H9 (cell line): ENCODE measurements around the gene DYNLT4. TPM values are rescaled to one million over a fixed set of nuclear protein-coding genes. Genes with fewer than 3 reads are reported as not detected.

ENCODE experiments used
- DNase-seq: peaks from one replicate; pipeline ENCODE4 v3.0.0-alpha.2; 2017
- H2AFZ ChIP-seq: one replicate; pipeline ENCODE4 v1.6.1; 2013; ENCODE audit warnings: mild to moderate bottlenecking, low read length, control low read depth, moderate library complexity
- H2AK5ac ChIP-seq: 2 replicates; pipeline ENCODE4 v1.6.1; 2013; ENCODE audit warnings: low read length, control low read depth, mixed read lengths; ENCODE audit not compliant: insufficient read length
- H2BK120ac ChIP-seq: one replicate; pipeline ENCODE4 v1.6.1; 2013; ENCODE audit warnings: low read depth, mild to moderate bottlenecking, low read length, control low read depth, inconsistent platforms; ENCODE audit not compliant: poor library complexity, severe bottlenecking
- H2BK12ac ChIP-seq: 2 replicates; pipeline ENCODE4 v1.6.1; 2013; ENCODE audit warnings: low read length, control low read depth, mixed read lengths, low read depth; ENCODE audit not compliant: insufficient read length
- H2BK15ac ChIP-seq: 2 replicates; pipeline ENCODE4 v1.6.1; 2013; ENCODE audit warnings: low read depth, low read length, control low read depth
- H2BK20ac ChIP-seq: one replicate; pipeline ENCODE4 v1.6.1; 2013; ENCODE audit warnings: low read depth, mild to moderate bottlenecking, low read length, control low read depth, inconsistent platforms; ENCODE audit not compliant: poor library complexity, severe bottlenecking
- H2BK5ac ChIP-seq: 2 replicates; pipeline ENCODE4 v1.6.1; 2013; ENCODE audit warnings: low read length, control low read depth, mixed read lengths; ENCODE audit not compliant: insufficient read length
- H3K14ac ChIP-seq: 2 replicates; pipeline ENCODE4 v1.6.1; 2013; ENCODE audit warnings: low read length, control low read depth; ENCODE audit not compliant: insufficient read depth
- H3K18ac ChIP-seq: 2 replicates; pipeline ENCODE4 v1.6.1; 2013; ENCODE audit warnings: low read depth, mild to moderate bottlenecking, mixed read lengths, low read length, control low read depth; ENCODE audit not compliant: insufficient read length
- H3K23ac ChIP-seq: 2 replicates; pipeline ENCODE4 v1.6.1; 2013; ENCODE audit warnings: low read length, control low read depth, mixed read lengths, low read depth; ENCODE audit not compliant: insufficient read length
- H3K23me2 ChIP-seq: 2 replicates; pipeline ENCODE4 v1.6.1; 2013; ENCODE audit warnings: low read depth, mild to moderate bottlenecking, mixed read lengths, low read length, control low read depth; ENCODE audit not compliant: insufficient read length, poor library complexity, severe bottlenecking
- H3K27ac ChIP-seq: 2 replicates; pipeline ENCODE4 v1.5.1; 2013; ENCODE audit warnings: low read length, control low read depth, mixed read lengths, low read depth; ENCODE audit not compliant: insufficient read length
- H3K27me3 ChIP-seq: 2 replicates; pipeline ENCODE4 v1.6.1; 2013; ENCODE audit warnings: low read length, control low read depth, inconsistent platforms; ENCODE audit not compliant: insufficient read depth
- H3K4ac ChIP-seq: 2 replicates; pipeline ENCODE4 v1.6.1; 2013; ENCODE audit warnings: low read depth, mild to moderate bottlenecking, control low read depth, inconsistent platforms, low read length, moderate library complexity
- H3K4me1 ChIP-seq: 2 replicates; pipeline ENCODE4 v1.6.1; 2013; ENCODE audit warnings: low read length, control low read depth, inconsistent platforms; ENCODE audit not compliant: insufficient read depth
- H3K4me2 ChIP-seq: 2 replicates; pipeline ENCODE4 v1.6.1; 2013; ENCODE audit warnings: low read length, control low read depth, mixed read lengths; ENCODE audit not compliant: insufficient read length, insufficient read depth
- H3K56ac ChIP-seq: 2 replicates; pipeline ENCODE4 v1.6.1; 2013; ENCODE audit warnings: low read depth, mild to moderate bottlenecking, mixed read lengths, low read length, control low read depth; ENCODE audit not compliant: insufficient read length
- H3K79me1 ChIP-seq: 2 replicates; pipeline ENCODE4 v1.6.1; 2013; ENCODE audit warnings: low read depth, mild to moderate bottlenecking, moderate library complexity, low read length, control low read depth, inconsistent platforms; ENCODE audit not compliant: insufficient read depth, poor library complexity, severe bottlenecking
- H3K79me2 ChIP-seq: 2 replicates; pipeline ENCODE4 v1.6.1; 2013; ENCODE audit warnings: low read length, control low read depth, inconsistent platforms; ENCODE audit not compliant: insufficient read depth
- H3K9ac ChIP-seq: 2 replicates; pipeline ENCODE4 v1.6.1; 2013; ENCODE audit warnings: low read length, control low read depth, mixed read lengths; ENCODE audit not compliant: insufficient read length; ENCODE audit errors: extremely low read depth
- H3K9me3 ChIP-seq: one replicate; pipeline ENCODE4 v1.6.1; 2013; ENCODE audit warnings: low read depth, low read length, inconsistent platforms; ENCODE audit not compliant: control insufficient read depth
- H3T11ph ChIP-seq: one replicate; pipeline ENCODE4 v1.6.1; 2013; ENCODE audit warnings: mild to moderate bottlenecking, low read length, control low read depth, inconsistent platforms
- H4K20me1 ChIP-seq: one replicate; pipeline ENCODE4 v1.6.1; 2013; ENCODE audit not compliant: control insufficient read depth, insufficient read length, insufficient read depth
- H4K5ac ChIP-seq: 2 replicates; pipeline ENCODE4 v1.6.1; 2013; ENCODE audit warnings: low read depth, mild to moderate bottlenecking, mixed read lengths, low read length, control low read depth; ENCODE audit not compliant: insufficient read length
- H4K8ac ChIP-seq: replicated peaks from 2 replicates; pipeline ENCODE4 v1.6.1; 2013; ENCODE audit warnings: low read length, control low read depth, mixed read lengths, low read depth; ENCODE audit not compliant: insufficient read length
- H4K91ac ChIP-seq: 2 replicates; pipeline ENCODE4 v1.6.1; 2013; ENCODE audit warnings: low read depth, mild to moderate bottlenecking, moderate library complexity, mixed read lengths, low read length, control low read depth; ENCODE audit not compliant: insufficient read length
- H3K27ac Mint-ChIP-seq, 3 experiments: 2 replicates in 2 of 3; 3 replicates in 1 of 3; pipeline ENCODE4 v1.8.0; 2020 to 2021; ENCODE audit warnings: mixed read lengths in 3 of 3, mild to moderate bottlenecking in 1 of 3, moderate library complexity in 1 of 3
- H3K27me3 Mint-ChIP-seq: 2 replicates; pipeline ENCODE4 v1.8.0; 2021; ENCODE audit warnings: low read depth, mild to moderate bottlenecking, moderate library complexity, mixed read lengths
- H3K36me3 Mint-ChIP-seq, 3 experiments: 2 replicates in 2 of 3; 3 replicates in 1 of 3; pipeline ENCODE4 v1.8.0; 2020 to 2021; ENCODE audit warnings: low read depth in 3 of 3, mixed read lengths in 3 of 3; ENCODE audit not compliant: insufficient read depth in 1 of 3
- H3K4me1 Mint-ChIP-seq, 2 experiments: 2 replicates each; pipeline ENCODE4 v1.8.0; 2020; ENCODE audit warnings: mixed read lengths in 2 of 2
- H3K4me3 Mint-ChIP-seq, 2 experiments: 2 replicates in 1 of 2; 3 replicates in 1 of 2; pipeline ENCODE4 v1.8.0; 2020 to 2021; ENCODE audit warnings: mild to moderate bottlenecking in 2 of 2, mixed read lengths in 2 of 2, moderate library complexity in 1 of 2
- H3K9me3 Mint-ChIP-seq, 2 experiments: 2 replicates in 1 of 2; 3 replicates in 1 of 2; pipeline ENCODE4 v1.8.0; 2020; ENCODE audit warnings: mild to moderate bottlenecking in 2 of 2, mixed read lengths in 2 of 2, moderate library complexity in 1 of 2
- WGBS: extraction: QIAGEN DNeasy Blood & Tissue Kit; methylation state at CpG from one replicate; pipeline ENCODE4 v1.1.7; 2013; ENCODE audit warnings: missing lambda C conversion rate, low lambda C conversion rate, mixed read lengths; ENCODE audit not compliant: insufficient read length; ENCODE audit errors: extremely low coverage; 5-methylcytosine and 5-hydroxymethylcytosine counted together
- total RNA-seq: library from RNA; stranded (reverse); gene quantifications from 2 replicates; pipeline ENCODE4 v1.2.1, GENCODE V29; 2021
- TF ChIP-seq, protein P1 (sequence below): fragments of 200-600 bp; sonication (generic); conservative IDR thresholded peaks from 3 replicates; pipeline ENCODE4 v1.8.0; 2021; ENCODE audit warnings: antibody characterized with exemption, mild to moderate bottlenecking

Gene DYNLT4
- total RNA-seq, 1 experiment from 2014 or later, result not detected

DNA sequence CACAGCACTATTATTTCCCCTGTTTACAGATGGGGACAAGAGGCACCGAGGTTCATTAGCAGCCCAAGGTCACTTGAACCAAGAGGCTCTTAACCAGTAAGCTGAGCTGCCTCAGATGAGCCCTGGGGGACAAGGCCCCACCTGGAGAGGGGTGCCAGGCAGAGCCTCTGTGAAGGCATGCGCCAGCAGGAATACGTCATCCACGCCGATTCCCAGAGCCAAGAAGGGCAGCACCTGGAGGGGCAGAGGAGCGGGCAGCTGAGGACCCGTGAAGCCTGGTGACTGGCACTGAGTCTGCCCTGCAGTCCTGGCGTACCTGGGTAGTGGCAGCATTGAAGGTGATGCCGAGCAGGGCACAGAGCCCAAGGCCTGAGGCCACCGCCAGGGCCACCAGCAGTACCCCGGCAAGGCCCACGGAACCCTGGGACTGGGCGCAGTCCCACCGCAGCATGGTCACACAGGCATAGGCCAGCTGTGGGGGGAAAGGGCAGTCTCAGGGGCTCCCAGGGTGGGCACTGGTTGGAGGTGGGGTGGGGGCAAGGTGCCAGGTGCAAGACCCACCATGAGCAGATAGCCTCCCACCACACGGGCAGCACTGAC, 21.8 kb upstream of the DYNLT4 start:
- Histone ChIP-seq H3K27me3 (no peaks in the 10 kb centered on the region), H3K4ac (no peak overlapping the region), H3K9ac (no peak overlapping the region), H3K23ac (no peak overlapping the region), H2BK120ac (no peak overlapping the region), H4K8ac (no peak overlapping the region), H2BK15ac (no peak overlapping the region), H2BK5ac (no peak overlapping the region), H2BK12ac (no peak overlapping the region), H2AK5ac (no peak overlapping the region), H3K79me2 (no peaks in the 10 kb centered on the region), H3K79me1 (no peaks in the 10 kb centered on the region), H3K4me1 (no peaks in the 10 kb centered on the region; the same call in 1 of the 2 replicates), H3K14ac (no peak overlapping the region; the same call in 1 of the 2 replicates), H4K20me1 (no peaks in the 10 kb centered on the region), H3K56ac (no peak overlapping the region), H2BK20ac (no peak overlapping the region), H4K5ac (no peak overlapping the region), H3K23me2 (no peaks in the 10 kb centered on the region), H3K27ac (no peak overlapping the region), H4K91ac (no peak overlapping the region), H3K18ac (no peak overlapping the region), H3K9me3 (no peaks in the 10 kb centered on the region), H3T11ph (no peak overlapping the region), H3K4me2 (no peak overlapping the region), H2AFZ (no peak overlapping the region)
- Mint-ChIP-seq H3K27me3 (no peaks in the 10 kb centered on the region; the same call in 1 of the 2 replicates), H3K9me3 (no peaks in the 10 kb centered on the region), H3K27ac (no peak overlapping the region), H3K36me3 (no peaks in the 10 kb centered on the region), H3K4me1 (peaks cover 10 to 18% of the 10 kb centered on the region in 2 experiments), H3K4me3 (no peak overlapping the region)
- TF ChIP-seq, protein P1, sequence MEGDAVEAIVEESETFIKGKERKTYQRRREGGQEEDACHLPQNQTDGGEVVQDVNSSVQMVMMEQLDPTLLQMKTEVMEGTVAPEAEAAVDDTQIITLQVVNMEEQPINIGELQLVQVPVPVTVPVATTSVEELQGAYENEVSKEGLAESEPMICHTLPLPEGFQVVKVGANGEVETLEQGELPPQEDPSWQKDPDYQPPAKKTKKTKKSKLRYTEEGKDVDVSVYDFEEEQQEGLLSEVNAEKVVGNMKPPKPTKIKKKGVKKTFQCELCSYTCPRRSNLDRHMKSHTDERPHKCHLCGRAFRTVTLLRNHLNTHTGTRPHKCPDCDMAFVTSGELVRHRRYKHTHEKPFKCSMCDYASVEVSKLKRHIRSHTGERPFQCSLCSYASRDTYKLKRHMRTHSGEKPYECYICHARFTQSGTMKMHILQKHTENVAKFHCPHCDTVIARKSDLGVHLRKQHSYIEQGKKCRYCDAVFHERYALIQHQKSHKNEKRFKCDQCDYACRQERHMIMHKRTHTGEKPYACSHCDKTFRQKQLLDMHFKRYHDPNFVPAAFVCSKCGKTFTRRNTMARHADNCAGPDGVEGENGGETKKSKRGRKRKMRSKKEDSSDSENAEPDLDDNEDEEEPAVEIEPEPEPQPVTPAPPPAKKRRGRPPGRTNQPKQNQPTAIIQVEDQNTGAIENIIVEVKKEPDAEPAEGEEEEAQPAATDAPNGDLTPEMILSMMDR, result no peak
- DNase-seq, result no peak
- no CpG with 5 or more reads among the region's 15 CpGs for WGBS
